WTC11 (cell line): ENCODE data around the gene STK40. TPM values are rescaled to one million over a fixed set of nuclear protein-coding genes. Genes with fewer than 3 reads are reported as not detected.

Experiments
- ATAC-seq: fragments of 200-7000 bp; cut with Tn5 transposase; 2 replicates; pipeline ENCODE4 v1.10.0; 2021; ENCODE audit warnings: mild to moderate bottlenecking, moderate library complexity
- CTCF ChIA-PET: fragments of 300-600 bp; sonication (Branson Sonifier 250); formaldehyde crosslinking; loops from one replicate; lab custom pipeline; 2021; ENCODE audit warnings: antibody characterized with exemption; lab: Charles Lee
- POLR2A ChIA-PET: fragments of 350-600 bp; sonication (Branson Sonifier 250); formaldehyde crosslinking; loops from one replicate; lab custom pipeline; 2021; ENCODE audit warnings: antibody characterized with exemption; lab: Charles Lee
- DNase-seq: peaks from one replicate; pipeline ENCODE4 v3.0.0; 2021; ENCODE audit warnings: low spot score
- H3K27ac Mint-ChIP-seq: 2 replicates; pipeline ENCODE4 v1.8.0; 2021; ENCODE audit warnings: mixed read lengths
- H3K27me3 Mint-ChIP-seq: 2 replicates; pipeline ENCODE4 v1.8.0; 2021; ENCODE audit warnings: low read depth, mild to moderate bottlenecking, moderate library complexity, mixed read lengths
- H3K36me3 Mint-ChIP-seq: 2 replicates; pipeline ENCODE4 v1.8.0; 2021; ENCODE audit warnings: mixed read lengths
- H3K4me1 Mint-ChIP-seq: 2 replicates; pipeline ENCODE4 v1.8.0; 2022; ENCODE audit warnings: mixed read lengths
- H3K4me3 Mint-ChIP-seq: 2 replicates; pipeline ENCODE4 v1.8.0; 2021; ENCODE audit warnings: mild to moderate bottlenecking, moderate library complexity, mixed read lengths
- H3K9me3 Mint-ChIP-seq: 2 replicates; pipeline ENCODE4 v1.8.0; 2021; ENCODE audit warnings: mixed read lengths
- CREB1 ChIP-seq: sonication (generic); formaldehyde crosslinking; IDR thresholded peaks from 2 replicates; pipeline ENCODE4 v1.8.0; 2023; ENCODE audit warnings: mild to moderate bottlenecking, missing genetic modification reagents
- FOXP1 ChIP-seq: sonication (generic); formaldehyde crosslinking; IDR thresholded peaks from 2 replicates; pipeline ENCODE4 v1.8.0; 2022; ENCODE audit warnings: missing genetic modification reagents, mild to moderate bottlenecking, moderate library complexity, borderline replicate concordance
- JUN ChIP-seq: sonication (generic); formaldehyde crosslinking; IDR thresholded peaks from 2 replicates; pipeline ENCODE4 v1.8.0; 2023; ENCODE audit warnings: mild to moderate bottlenecking, missing genetic modification reagents
- RORB ChIP-seq: fragments of 250-450 bp; sonication (Bioruptor Pico); IDR thresholded peaks from 2 replicates; pipeline ENCODE4 v1.9.0; 2021; ENCODE audit warnings: mild to moderate bottlenecking
- SP1 ChIP-seq: sonication (generic); formaldehyde crosslinking; conservative IDR thresholded peaks from 2 replicates; pipeline ENCODE4 v1.8.1; 2022; ENCODE audit warnings: missing genetic modification reagents
- ZNF121 ChIP-seq: sonication (generic); formaldehyde crosslinking; IDR thresholded peaks from 2 replicates; pipeline ENCODE4 v1.8.0; 2023; ENCODE audit warnings: missing genetic modification reagents
- total RNA-seq: library from RNA; stranded (reverse); gene quantifications from 3 replicates; pipeline ENCODE4 v1.2.3, GENCODE V29; 2021
- TF ChIP-seq, protein P1 (sequence below): sonication (generic); formaldehyde crosslinking; conservative IDR thresholded peaks from 2 replicates; pipeline ENCODE4 v1.8.1; 2023; ENCODE audit warnings: mild to moderate bottlenecking, low read depth, missing genetic modification reagents, moderate library complexity
- TF ChIP-seq, protein P2 (sequence below): sonication (generic); formaldehyde crosslinking; IDR thresholded peaks from 2 replicates; pipeline ENCODE4 v1.8.0; 2022; ENCODE audit warnings: missing genetic modification reagents
- TF ChIP-seq, protein P3 (sequence below): sonication (generic); formaldehyde crosslinking; IDR thresholded peaks from 2 replicates; pipeline ENCODE4 v1.8.1; 2023; ENCODE audit warnings: mild to moderate bottlenecking, missing genetic modification reagents
- TF ChIP-seq, protein P4 (sequence below): sonication (generic); formaldehyde crosslinking; IDR thresholded peaks from 2 replicates; pipeline ENCODE4 v1.8.1; 2023; ENCODE audit warnings: mild to moderate bottlenecking, missing genetic modification reagents, borderline replicate concordance
- TF ChIP-seq, protein P5 (sequence below): fragments of 250-450 bp; sonication (Bioruptor Pico); IDR thresholded peaks from 2 replicates; pipeline ENCODE4 v1.9.0; 2021; ENCODE audit warnings: mild to moderate bottlenecking, borderline replicate concordance

Gene STK40
- total RNA-seq, 1 experiment from 2014 or later: 24.7 TPM

DNA sequence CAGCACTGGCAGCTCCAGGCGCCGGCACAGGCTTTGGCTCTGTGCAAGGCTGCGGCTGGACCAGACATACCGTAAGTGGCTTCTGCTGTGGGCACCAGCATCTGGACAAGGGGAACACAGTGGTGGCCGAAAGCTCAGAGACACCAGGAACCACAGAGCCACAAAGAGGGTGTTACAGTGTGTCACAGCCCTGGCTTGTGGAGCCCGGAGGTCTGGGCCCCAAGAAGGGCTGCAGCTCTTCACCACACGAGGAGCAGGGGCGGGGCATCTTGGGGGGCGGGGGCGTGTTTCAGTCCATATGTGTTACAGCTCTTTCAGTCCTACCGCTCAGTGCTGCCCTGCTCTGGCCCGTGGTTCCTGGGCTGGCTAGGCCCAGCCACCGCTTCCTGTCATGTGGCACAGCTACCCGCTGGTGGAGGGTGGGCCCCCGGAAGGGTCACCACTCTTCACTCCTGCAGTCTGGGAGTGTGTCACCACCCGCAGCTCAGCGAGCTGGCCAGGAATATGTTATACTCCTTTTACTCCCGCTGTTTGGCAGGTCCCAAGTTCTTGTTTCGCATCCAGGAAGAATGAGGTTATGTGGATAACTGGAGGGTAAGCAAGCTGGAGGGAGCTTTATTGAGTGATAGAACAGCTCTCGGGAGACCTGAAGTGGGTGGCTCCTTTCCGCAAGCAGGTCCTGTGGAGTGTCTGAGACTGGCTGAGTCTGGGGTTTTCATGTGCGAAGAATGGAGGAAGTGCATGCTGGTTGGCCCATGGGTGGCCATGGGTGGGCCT is 15.3 kb upstream of the STK40 start (continued):
- TF ChIP-seq, protein P1, sequence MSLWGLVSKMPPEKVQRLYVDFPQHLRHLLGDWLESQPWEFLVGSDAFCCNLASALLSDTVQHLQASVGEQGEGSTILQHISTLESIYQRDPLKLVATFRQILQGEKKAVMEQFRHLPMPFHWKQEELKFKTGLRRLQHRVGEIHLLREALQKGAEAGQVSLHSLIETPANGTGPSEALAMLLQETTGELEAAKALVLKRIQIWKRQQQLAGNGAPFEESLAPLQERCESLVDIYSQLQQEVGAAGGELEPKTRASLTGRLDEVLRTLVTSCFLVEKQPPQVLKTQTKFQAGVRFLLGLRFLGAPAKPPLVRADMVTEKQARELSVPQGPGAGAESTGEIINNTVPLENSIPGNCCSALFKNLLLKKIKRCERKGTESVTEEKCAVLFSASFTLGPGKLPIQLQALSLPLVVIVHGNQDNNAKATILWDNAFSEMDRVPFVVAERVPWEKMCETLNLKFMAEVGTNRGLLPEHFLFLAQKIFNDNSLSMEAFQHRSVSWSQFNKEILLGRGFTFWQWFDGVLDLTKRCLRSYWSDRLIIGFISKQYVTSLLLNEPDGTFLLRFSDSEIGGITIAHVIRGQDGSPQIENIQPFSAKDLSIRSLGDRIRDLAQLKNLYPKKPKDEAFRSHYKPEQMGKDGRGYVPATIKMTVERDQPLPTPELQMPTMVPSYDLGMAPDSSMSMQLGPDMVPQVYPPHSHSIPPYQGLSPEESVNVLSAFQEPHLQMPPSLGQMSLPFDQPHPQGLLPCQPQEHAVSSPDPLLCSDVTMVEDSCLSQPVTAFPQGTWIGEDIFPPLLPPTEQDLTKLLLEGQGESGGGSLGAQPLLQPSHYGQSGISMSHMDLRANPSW: no peak
- 0 out of 2 replicates have a peak, but pooled peaks have one; percentile 64 for TF ChIP-seq CREB1 (CRISPR knock-in tag)
- TF ChIP-seq, protein P2, sequence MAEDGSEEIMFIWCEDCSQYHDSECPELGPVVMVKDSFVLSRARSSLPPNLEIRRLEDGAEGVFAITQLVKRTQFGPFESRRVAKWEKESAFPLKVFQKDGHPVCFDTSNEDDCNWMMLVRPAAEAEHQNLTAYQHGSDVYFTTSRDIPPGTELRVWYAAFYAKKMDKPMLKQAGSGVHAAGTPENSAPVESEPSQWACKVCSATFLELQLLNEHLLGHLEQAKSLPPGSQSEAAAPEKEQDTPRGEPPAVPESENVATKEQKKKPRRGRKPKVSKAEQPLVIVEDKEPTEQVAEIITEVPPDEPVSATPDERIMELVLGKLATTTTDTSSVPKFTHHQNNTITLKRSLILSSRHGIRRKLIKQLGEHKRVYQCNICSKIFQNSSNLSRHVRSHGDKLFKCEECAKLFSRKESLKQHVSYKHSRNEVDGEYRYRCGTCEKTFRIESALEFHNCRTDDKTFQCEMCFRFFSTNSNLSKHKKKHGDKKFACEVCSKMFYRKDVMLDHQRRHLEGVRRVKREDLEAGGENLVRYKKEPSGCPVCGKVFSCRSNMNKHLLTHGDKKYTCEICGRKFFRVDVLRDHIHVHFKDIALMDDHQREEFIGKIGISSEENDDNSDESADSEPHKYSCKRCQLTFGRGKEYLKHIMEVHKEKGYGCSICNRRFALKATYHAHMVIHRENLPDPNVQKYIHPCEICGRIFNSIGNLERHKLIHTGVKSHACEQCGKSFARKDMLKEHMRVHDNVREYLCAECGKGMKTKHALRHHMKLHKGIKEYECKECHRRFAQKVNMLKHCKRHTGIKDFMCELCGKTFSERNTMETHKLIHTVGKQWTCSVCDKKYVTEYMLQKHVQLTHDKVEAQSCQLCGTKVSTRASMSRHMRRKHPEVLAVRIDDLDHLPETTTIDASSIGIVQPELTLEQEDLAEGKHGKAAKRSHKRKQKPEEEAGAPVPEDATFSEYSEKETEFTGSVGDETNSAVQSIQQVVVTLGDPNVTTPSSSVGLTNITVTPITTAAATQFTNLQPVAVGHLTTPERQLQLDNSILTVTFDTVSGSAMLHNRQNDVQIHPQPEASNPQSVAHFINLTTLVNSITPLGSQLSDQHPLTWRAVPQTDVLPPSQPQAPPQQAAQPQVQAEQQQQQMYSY (CRISPR knock-in tag): no peak
- no peak for TF ChIP-seq RORB (CRISPR knock-in tag)
- TF ChIP-seq JUN (CRISPR knock-in tag): 0 out of 2 replicates have a peak, but pooled peaks have one; percentile 55
- peak; percentile 58 for TF ChIP-seq SP1
- TF ChIP-seq, protein P3, sequence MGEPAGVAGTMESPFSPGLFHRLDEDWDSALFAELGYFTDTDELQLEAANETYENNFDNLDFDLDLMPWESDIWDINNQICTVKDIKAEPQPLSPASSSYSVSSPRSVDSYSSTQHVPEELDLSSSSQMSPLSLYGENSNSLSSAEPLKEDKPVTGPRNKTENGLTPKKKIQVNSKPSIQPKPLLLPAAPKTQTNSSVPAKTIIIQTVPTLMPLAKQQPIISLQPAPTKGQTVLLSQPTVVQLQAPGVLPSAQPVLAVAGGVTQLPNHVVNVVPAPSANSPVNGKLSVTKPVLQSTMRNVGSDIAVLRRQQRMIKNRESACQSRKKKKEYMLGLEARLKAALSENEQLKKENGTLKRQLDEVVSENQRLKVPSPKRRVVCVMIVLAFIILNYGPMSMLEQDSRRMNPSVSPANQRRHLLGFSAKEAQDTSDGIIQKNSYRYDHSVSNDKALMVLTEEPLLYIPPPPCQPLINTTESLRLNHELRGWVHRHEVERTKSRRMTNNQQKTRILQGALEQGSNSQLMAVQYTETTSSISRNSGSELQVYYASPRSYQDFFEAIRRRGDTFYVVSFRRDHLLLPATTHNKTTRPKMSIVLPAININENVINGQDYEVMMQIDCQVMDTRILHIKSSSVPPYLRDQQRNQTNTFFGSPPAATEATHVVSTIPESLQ: no peak
- TF ChIP-seq, protein P4, sequence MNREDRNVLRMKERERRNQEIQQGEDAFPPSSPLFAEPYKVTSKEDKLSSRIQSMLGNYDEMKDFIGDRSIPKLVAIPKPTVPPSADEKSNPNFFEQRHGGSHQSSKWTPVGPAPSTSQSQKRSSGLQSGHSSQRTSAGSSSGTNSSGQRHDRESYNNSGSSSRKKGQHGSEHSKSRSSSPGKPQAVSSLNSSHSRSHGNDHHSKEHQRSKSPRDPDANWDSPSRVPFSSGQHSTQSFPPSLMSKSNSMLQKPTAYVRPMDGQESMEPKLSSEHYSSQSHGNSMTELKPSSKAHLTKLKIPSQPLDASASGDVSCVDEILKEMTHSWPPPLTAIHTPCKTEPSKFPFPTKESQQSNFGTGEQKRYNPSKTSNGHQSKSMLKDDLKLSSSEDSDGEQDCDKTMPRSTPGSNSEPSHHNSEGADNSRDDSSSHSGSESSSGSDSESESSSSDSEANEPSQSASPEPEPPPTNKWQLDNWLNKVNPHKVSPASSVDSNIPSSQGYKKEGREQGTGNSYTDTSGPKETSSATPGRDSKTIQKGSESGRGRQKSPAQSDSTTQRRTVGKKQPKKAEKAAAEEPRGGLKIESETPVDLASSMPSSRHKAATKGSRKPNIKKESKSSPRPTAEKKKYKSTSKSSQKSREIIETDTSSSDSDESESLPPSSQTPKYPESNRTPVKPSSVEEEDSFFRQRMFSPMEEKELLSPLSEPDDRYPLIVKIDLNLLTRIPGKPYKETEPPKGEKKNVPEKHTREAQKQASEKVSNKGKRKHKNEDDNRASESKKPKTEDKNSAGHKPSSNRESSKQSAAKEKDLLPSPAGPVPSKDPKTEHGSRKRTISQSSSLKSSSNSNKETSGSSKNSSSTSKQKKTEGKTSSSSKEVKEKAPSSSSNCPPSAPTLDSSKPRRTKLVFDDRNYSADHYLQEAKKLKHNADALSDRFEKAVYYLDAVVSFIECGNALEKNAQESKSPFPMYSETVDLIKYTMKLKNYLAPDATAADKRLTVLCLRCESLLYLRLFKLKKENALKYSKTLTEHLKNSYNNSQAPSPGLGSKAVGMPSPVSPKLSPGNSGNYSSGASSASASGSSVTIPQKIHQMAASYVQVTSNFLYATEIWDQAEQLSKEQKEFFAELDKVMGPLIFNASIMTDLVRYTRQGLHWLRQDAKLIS (CRISPR knock-in tag): no peak

DNA sequence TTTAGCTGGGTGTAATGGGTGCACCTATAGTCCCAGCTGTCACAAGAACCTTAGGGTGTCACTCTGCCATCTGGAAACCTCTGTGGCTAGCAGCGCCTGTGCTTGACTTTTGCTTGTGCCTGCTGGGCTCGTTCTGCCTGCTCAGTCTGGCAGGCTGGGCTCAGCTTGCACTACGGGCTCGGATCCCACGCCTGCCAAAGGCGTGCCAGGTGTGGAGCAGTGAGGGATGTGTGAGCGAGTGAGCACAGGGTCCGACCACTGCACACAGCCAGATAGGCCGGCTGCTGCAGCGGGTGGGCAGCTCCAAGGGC is 14.7 kb upstream of the STK40 start:
- no peaks in the 10 kb centered on the region for H3K9me3 Mint-ChIP-seq
- ChIA-PET POLR2A (interaction anchor here (0.6 to 6.5 kb wide), 13 partner anchors 12 to 252 kb away, joined by 3 to 172 read pairs (median 6); partner anchors contain the start of genes EVA1B, MRPS15, SH3D21 and STK40), CTCF (interaction anchor here (0.6 to 5.5 kb wide), 14 partner anchors 11 to 881 kb away, joined by 3 to 37 read pairs (median 4); partner anchors contain the start of genes SH3D21 and TRAPPC3)
- H3K4me3 Mint-ChIP-seq: peak overlapping the region; percentile 91
- peaks cover 24% of the 10 kb centered on the region for H3K4me1 Mint-ChIP-seq
- peak; percentile 5; the same call in 1 of the 2 replicates for ATAC-seq
- H3K27ac Mint-ChIP-seq: peak overlapping the region; percentile 69
- H3K36me3 Mint-ChIP-seq: no peaks in the 10 kb centered on the region
- no peak for DNase-seq
- H3K27me3 Mint-ChIP-seq: no peaks in the 10 kb centered on the region; the same call in 1 of the 2 replicates
- TF ChIP-seq, protein P5, sequence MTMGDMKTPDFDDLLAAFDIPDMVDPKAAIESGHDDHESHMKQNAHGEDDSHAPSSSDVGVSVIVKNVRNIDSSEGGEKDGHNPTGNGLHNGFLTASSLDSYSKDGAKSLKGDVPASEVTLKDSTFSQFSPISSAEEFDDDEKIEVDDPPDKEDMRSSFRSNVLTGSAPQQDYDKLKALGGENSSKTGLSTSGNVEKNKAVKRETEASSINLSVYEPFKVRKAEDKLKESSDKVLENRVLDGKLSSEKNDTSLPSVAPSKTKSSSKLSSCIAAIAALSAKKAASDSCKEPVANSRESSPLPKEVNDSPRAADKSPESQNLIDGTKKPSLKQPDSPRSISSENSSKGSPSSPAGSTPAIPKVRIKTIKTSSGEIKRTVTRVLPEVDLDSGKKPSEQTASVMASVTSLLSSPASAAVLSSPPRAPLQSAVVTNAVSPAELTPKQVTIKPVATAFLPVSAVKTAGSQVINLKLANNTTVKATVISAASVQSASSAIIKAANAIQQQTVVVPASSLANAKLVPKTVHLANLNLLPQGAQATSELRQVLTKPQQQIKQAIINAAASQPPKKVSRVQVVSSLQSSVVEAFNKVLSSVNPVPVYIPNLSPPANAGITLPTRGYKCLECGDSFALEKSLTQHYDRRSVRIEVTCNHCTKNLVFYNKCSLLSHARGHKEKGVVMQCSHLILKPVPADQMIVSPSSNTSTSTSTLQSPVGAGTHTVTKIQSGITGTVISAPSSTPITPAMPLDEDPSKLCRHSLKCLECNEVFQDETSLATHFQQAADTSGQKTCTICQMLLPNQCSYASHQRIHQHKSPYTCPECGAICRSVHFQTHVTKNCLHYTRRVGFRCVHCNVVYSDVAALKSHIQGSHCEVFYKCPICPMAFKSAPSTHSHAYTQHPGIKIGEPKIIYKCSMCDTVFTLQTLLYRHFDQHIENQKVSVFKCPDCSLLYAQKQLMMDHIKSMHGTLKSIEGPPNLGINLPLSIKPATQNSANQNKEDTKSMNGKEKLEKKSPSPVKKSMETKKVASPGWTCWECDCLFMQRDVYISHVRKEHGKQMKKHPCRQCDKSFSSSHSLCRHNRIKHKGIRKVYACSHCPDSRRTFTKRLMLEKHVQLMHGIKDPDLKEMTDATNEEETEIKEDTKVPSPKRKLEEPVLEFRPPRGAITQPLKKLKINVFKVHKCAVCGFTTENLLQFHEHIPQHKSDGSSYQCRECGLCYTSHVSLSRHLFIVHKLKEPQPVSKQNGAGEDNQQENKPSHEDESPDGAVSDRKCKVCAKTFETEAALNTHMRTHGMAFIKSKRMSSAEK (CRISPR knock-in tag): no peak
- TF ChIP-seq ZNF121: 0 out of 2 replicates have a peak, but pooled peaks have one; percentile 10
- TF ChIP-seq FOXP1 (CRISPR knock-in tag): 0 out of 2 replicates have a peak, but pooled peaks have one; percentile 62
- TF ChIP-seq, all 79 proteins: peak for 2
